GM18909 (cell line): ENCODE measurements around the gene PM20D2.

ENCODE experiments used
- ATAC-seq: cut with Tn5 transposase; IDR thresholded peaks from one replicate; pipeline ENCODE4 v1.9.1; 2021; ENCODE audit warnings: mild to moderate bottlenecking; ENCODE audit not compliant: unreplicated experiment, poor library complexity

PM20D2 gene

GRCh38 chr6:89198235-89198634 lies 52.4 kb downstream of the PM20D2 start:
- no peak for ATAC-seq

- ATAC-seq, result no peak
Observed at GRCh38 chr6:89199579-89199978, 53.7 kb downstream of the PM20D2 start.

- no peak for ATAC-seq
Observed at GRCh38 chr6:89200706-89201215, 54.9 kb downstream of the PM20D2 start.

GRCh38 chr6:89204096-89204495 lies 58.2 kb downstream of the PM20D2 start:
- no peak for ATAC-seq

- ATAC-seq, result no peak
Observed at GRCh38 chr6:89205819-89206218, 60.0 kb downstream of the PM20D2 start.

GRCh38 chr6:89208551-89208950 lies 62.7 kb downstream of the PM20D2 start:
- no peak for ATAC-seq

- ATAC-seq, result no peak
Observed at GRCh38 chr6:89209457-89209856, 63.6 kb downstream of the PM20D2 start.

GRCh38 chr6:89212472-89212871 lies 66.6 kb downstream of the PM20D2 start:
- ATAC-seq, result no peak

- ATAC-seq, result no peak
Observed at GRCh38 chr6:89214197-89214596, 68.3 kb downstream of the PM20D2 start.
